CD8-positive, alpha-beta memory T cell (primary cell): ENCODE data around the gene ADK. TPM values are rescaled to one million over a fixed set of nuclear protein-coding genes. Genes with fewer than 3 reads are reported as not detected.

Experiments used
- CTCF ChIA-PET: fragments of 350-600 bp; sonication (Branson Sonifier 250); formaldehyde crosslinking; loops from one replicate; lab custom pipeline; 2021; ENCODE audit warnings: antibody characterized with exemption; lab: Charles Lee
- POLR2A ChIA-PET: fragments of 350-600 bp; sonication (Branson Sonifier 250); formaldehyde crosslinking; loops from one replicate; lab custom pipeline; 2021; ENCODE audit warnings: antibody characterized with exemption; lab: Charles Lee
- DNase-seq, 5 donors: peaks; one replicate each; pipeline versions ENCODE4 v3.0.0 to v3.0.0-alpha.2; 2020 to 2022; ENCODE audit warnings: mixed read lengths in 1 of 5
- H3K27ac ChIP-seq: one replicate; pipeline ENCODE4 v1.7.0; 2013; ENCODE audit warnings: low read depth, mild to moderate bottlenecking, low read length, moderate library complexity
- H3K27me3 ChIP-seq: 2 replicates; pipeline ENCODE4 v1.7.0; 2013; ENCODE audit warnings: low read length, mild to moderate bottlenecking; ENCODE audit not compliant: insufficient read depth, poor library complexity, severe bottlenecking
- H3K36me3 ChIP-seq: 2 replicates; pipeline ENCODE4 v1.7.0; 2013; ENCODE audit warnings: mild to moderate bottlenecking, low read length, moderate library complexity; ENCODE audit not compliant: insufficient read depth
- H3K4me1 ChIP-seq: 2 replicates; pipeline ENCODE4 v1.7.0; 2013; ENCODE audit warnings: mild to moderate bottlenecking, low read length, moderate library complexity; ENCODE audit not compliant: insufficient read depth
- H3K4me3 ChIP-seq: 2 replicates; pipeline ENCODE4 v1.7.0; 2013; ENCODE audit warnings: mild to moderate bottlenecking, low read length
- H3K9me3 ChIP-seq: 2 replicates; pipeline ENCODE4 v1.7.0; 2013; ENCODE audit warnings: mild to moderate bottlenecking, low read length
- H3K27ac Mint-ChIP-seq, 8 donors: one replicate each; pipeline ENCODE4 v1.8.0; 2020 to 2021; ENCODE audit warnings: mixed read lengths in 8 of 8, mild to moderate bottlenecking in 6 of 8, inconsistent platforms in 3 of 8, moderate library complexity in 3 of 8
- H3K27me3 Mint-ChIP-seq, 2 donors: one replicate each; pipeline ENCODE4 v1.8.0; 2020 to 2021; ENCODE audit warnings: mixed read lengths in 2 of 2, mild to moderate bottlenecking in 1 of 2, moderate library complexity in 1 of 2
- H3K36me3 Mint-ChIP-seq, 3 donors: one replicate each; pipeline ENCODE4 v1.8.0; 2020 to 2021; ENCODE audit warnings: mixed read lengths in 3 of 3, inconsistent platforms in 1 of 3, mild to moderate bottlenecking in 1 of 3
- H3K4me1 Mint-ChIP-seq, 3 donors: one replicate each; pipeline ENCODE4 v1.8.0; 2020 to 2021; ENCODE audit warnings: mixed read lengths in 3 of 3, inconsistent platforms in 1 of 3, mild to moderate bottlenecking in 1 of 3
- H3K4me3 Mint-ChIP-seq, 7 donors: one replicate each; pipeline ENCODE4 v1.8.0; 2020 to 2021; ENCODE audit warnings: mixed read lengths in 7 of 7, mild to moderate bottlenecking in 6 of 7, moderate library complexity in 4 of 7, inconsistent platforms in 2 of 7
- H3K9me3 Mint-ChIP-seq, 5 donors: one replicate each; pipeline ENCODE4 v1.8.0; 2020 to 2022; ENCODE audit warnings: mixed read lengths in 5 of 5, mild to moderate bottlenecking in 3 of 5, moderate library complexity in 2 of 5, inconsistent platforms in 1 of 5
- polyA plus RNA-seq: library from polyadenylated mRNA; unstranded; fragments of 300-500 nt; fragmentation: Illumina TruSeq; gene quantifications from one replicate; pipeline ENCODE4 v1.2.3, GENCODE V29; 2021
- total RNA-seq, 2 experiments: library from RNA; stranded (reverse); gene quantifications; one replicate each; pipeline ENCODE4 v1.2.3, GENCODE V29; 2021

ADK gene
- total and polyA plus RNA-seq, 3 experiments from 2014 or later = 54.1 to 65.1 (median 64.4) TPM

GRCh38 chr10:74645692-74646091 is 494.7 kb downstream of the ADK start:
- CTCF ChIA-PET = no interaction called here
- H3K27ac Mint-ChIP-seq = no peak overlapping the region
- Histone ChIP-seq H3K27me3 (no peaks in the 10 kb centered on the region), H3K36me3 (no peaks in the 10 kb centered on the region), H3K27ac (no peak overlapping the region), H3K9me3 (no peaks in the 10 kb centered on the region), H3K4me1 (no peaks in the 10 kb centered on the region), H3K4me3 (no peak overlapping the region)
- H3K9me3 Mint-ChIP-seq = peaks cover 0 to 8% (median 3%) of the 10 kb centered on the region in 5 donors
- POLR2A ChIA-PET = no interaction called here
- no peak overlapping the region for H3K4me3 Mint-ChIP-seq
- DNase-seq = no peak
- H3K36me3 Mint-ChIP-seq = peaks cover 11 to 14% (median 12%) of the 10 kb centered on the region in 3 donors
- no peaks in the 10 kb centered on the region for H3K27me3 Mint-ChIP-seq
- H3K4me1 Mint-ChIP-seq = peaks cover 0 to 5% (median 0%) of the 10 kb centered on the region in 3 donors

DNA sequence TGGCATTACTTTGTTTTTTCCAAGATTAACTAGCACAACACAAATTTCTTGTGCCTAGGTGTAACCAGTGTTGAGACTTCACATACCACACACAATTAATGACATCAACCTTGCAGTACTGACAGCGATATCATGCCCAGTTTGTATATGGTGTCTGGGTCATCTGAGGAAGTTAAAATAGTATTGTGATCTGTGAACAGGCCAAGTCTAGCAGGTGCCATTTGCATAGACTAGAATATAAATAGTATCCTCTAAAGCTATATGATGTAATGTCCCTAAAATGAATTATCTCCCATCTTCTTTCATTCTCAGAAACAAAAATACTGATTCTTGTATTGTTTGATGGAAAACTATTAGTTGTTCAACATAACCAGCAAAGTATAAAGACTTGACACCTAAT is 499.6 kb downstream of the ADK start:
- Histone ChIP-seq H3K9me3 (no peaks in the 10 kb centered on the region), H3K4me1 (no peaks in the 10 kb centered on the region), H3K36me3 (no peaks in the 10 kb centered on the region), H3K27me3 (no peaks in the 10 kb centered on the region), H3K27ac (no peak overlapping the region), H3K4me3 (no peak overlapping the region)
- POLR2A ChIA-PET = no interaction called here
- H3K27ac Mint-ChIP-seq = peak overlapping the region in 1 of 8 donors; percentile 46
- no peak overlapping the region for H3K4me3 Mint-ChIP-seq
- H3K4me1 Mint-ChIP-seq = peaks cover 0 to 4% (median 0%) of the 10 kb centered on the region in 3 donors
- peaks cover 0 to 11% (median 9%) of the 10 kb centered on the region in 3 donors for H3K36me3 Mint-ChIP-seq
- no peaks in the 10 kb centered on the region for H3K27me3 Mint-ChIP-seq
- H3K9me3 Mint-ChIP-seq = no peaks in the 10 kb centered on the region
- no peak for DNase-seq
- CTCF ChIA-PET = no interaction called here

DNA sequence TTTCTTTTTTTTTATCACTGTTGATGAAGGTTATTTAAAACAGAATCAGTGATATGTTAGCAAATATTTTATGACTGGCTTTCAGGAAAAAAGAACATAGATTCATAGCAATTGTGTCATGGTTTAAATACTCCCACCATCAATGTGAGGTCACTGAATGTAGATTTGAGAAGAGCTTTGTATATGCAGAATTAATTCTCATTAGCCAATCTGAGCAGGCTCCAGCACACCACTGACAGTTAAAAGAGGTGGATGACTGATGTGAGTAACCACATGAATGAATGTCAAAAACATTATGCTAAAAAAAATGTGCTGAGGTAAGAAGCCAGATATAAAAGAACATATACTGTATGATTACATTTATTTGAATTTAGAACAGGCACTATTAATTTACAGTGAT is 500.5 kb downstream of the ADK start:
- H3K27ac Mint-ChIP-seq = peak overlapping the region in 1 of 8 donors; percentile 1
- peaks cover 0 to 4% (median 0%) of the 10 kb centered on the region in 3 donors for H3K4me1 Mint-ChIP-seq
- ChIA-PET POLR2A (no interaction called here), CTCF (no interaction called here)
- H3K4me1 ChIP-seq = no peaks in the 10 kb centered on the region
- H3K4me3 Mint-ChIP-seq = no peak overlapping the region
- no peaks in the 10 kb centered on the region for H3K36me3 ChIP-seq
- DNase-seq = peak in 1 of 5 donors; percentile 21
- peaks cover 0 to 10% (median 9%) of the 10 kb centered on the region in 3 donors for H3K36me3 Mint-ChIP-seq
- no peaks in the 10 kb centered on the region for H3K9me3 Mint-ChIP-seq
- no peak overlapping the region for H3K27ac ChIP-seq
- no peaks in the 10 kb centered on the region for H3K9me3 ChIP-seq
- H3K4me3 ChIP-seq = no peak overlapping the region
- no peaks in the 10 kb centered on the region for H3K27me3 Mint-ChIP-seq
- no peaks in the 10 kb centered on the region for H3K27me3 ChIP-seq

DNA sequence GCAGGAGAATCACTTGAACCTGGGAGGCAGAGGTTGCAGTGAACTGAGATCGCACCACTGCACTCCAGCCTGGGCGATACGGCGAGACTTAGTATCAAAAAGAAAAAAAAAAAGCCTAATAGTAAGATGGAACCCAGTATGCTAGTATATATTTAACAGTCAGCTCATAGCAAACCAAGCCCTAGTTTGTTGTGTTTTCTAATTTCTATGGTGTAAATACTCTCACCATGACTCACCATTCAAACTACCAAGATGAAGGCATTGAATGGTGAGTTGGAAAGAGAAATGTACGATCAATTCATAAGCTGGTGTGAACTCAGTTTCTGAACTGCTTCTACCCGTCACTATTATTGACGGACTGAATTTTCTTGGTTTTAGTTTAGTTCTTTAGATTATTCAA is 501.6 kb downstream of the ADK start:
- H3K4me1 ChIP-seq = no peaks in the 10 kb centered on the region
- no peaks in the 10 kb centered on the region for H3K36me3 ChIP-seq
- Mint-ChIP-seq H3K4me3 (peak overlapping the region in 1 of 7 donors; percentile 74), H3K27me3 (no peaks in the 10 kb centered on the region), H3K9me3 (no peaks in the 10 kb centered on the region), H3K4me1 (peaks cover 0 to 4% (median 0%) of the 10 kb centered on the region in 3 donors), H3K27ac (no peak overlapping the region), H3K36me3 (peaks cover 0 to 10% (median 9%) of the 10 kb centered on the region in 3 donors)
- no peak for DNase-seq
- H3K4me3 ChIP-seq = no peak overlapping the region
- H3K27me3 ChIP-seq = no peaks in the 10 kb centered on the region
- ChIA-PET CTCF (no interaction called here), POLR2A (interaction anchor here (0.5 to 0.6 kb wide), 2 partner anchors 18 to 1575 kb away, joined by 3 read pairs; no protein-coding TSS in a partner anchor)
- no peak overlapping the region for H3K27ac ChIP-seq
- H3K9me3 ChIP-seq = no peaks in the 10 kb centered on the region

DNA sequence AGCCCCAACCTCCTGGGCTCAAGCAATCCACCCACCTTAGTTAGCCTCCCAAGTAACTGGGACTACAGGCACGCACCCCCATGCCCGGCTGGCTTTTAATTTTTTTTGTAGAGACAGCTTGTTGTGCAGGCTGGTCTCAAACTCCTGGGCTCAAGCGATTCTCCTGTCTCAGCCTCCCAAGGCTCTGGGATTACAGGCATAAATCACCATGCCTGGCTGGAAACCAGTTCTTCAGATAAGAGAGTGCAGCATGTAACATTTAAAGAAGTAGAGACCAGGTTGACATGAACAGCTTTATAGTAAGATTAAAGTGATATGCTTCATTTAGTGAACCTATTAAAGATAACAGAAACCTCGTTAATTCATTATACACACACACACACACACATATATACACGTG is 507.5 kb downstream of the ADK start:
- Histone ChIP-seq H3K27ac (no peak overlapping the region), H3K4me3 (no peak overlapping the region), H3K9me3 (no peaks in the 10 kb centered on the region), H3K27me3 (no peaks in the 10 kb centered on the region), H3K4me1 (no peaks in the 10 kb centered on the region), H3K36me3 (no peaks in the 10 kb centered on the region)
- Mint-ChIP-seq H3K27me3 (no peaks in the 10 kb centered on the region), H3K4me3 (no peak overlapping the region), H3K9me3 (no peaks in the 10 kb centered on the region), H3K36me3 (peaks cover 9 to 14% (median 12%) of the 10 kb centered on the region in 3 donors), H3K27ac (no peak overlapping the region), H3K4me1 (no peaks in the 10 kb centered on the region)
- ChIA-PET POLR2A (no interaction called here), CTCF (no interaction called here)
- DNase-seq = no peak

DNA sequence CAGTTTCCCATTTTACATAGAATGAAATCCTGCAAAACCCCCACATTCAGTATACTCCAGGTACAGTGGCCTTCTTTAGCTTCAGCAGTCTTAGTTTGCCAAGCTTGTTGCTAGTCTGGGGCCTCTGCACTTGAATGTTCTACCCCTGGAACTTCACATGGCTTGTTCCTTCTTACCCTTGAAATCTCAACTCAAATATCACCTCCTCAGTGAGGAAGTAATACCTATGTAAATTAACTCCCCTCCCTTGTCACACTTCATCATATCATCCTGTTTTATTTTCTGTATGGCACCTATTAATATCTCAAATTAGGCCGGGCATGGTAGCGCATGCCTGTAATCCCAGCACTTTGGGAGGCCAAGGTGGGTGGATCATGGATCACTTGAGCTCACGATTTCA is 511.6 kb downstream of the ADK start:
- Histone ChIP-seq H3K9me3 (no peaks in the 10 kb centered on the region), H3K27me3 (no peaks in the 10 kb centered on the region), H3K4me3 (no peak overlapping the region), H3K27ac (no peak overlapping the region), H3K36me3 (no peaks in the 10 kb centered on the region), H3K4me1 (no peaks in the 10 kb centered on the region)
- POLR2A ChIA-PET = no interaction called here
- no peaks in the 10 kb centered on the region for H3K9me3 Mint-ChIP-seq
- no peaks in the 10 kb centered on the region for H3K4me1 Mint-ChIP-seq
- H3K27ac Mint-ChIP-seq = no peak overlapping the region
- H3K4me3 Mint-ChIP-seq = no peak overlapping the region
- H3K27me3 Mint-ChIP-seq = no peaks in the 10 kb centered on the region
- DNase-seq = no peak
- peaks cover 9 to 10% (median 10%) of the 10 kb centered on the region in 3 donors for H3K36me3 Mint-ChIP-seq
- CTCF ChIA-PET = interaction anchor here (0.8 kb wide), 1 partner anchor 32 kb away, joined by 3 read pairs; no protein-coding TSS in a partner anchor

DNA sequence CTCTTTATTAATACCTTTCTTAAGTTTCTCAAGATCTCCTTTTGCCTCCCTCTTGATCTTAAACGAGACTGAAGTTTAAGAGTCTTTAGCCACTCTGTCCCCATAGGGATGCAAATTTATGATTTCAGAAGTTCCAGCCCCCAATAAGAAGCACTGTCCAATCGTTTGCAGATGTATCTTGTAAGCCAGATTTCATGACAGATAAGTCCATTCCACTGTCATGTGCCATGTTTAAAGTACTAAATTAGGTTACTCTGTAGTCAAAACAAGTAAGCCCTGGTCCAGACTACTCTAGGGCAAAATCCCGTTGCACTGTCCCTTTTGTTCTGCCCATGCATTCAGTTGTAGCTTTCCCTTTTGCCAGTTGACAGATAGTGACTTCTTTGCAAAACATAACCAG is 518.2 kb downstream of the ADK start:
- H3K27me3 ChIP-seq = no peaks in the 10 kb centered on the region
- H3K4me1 ChIP-seq = no peaks in the 10 kb centered on the region
- no peak overlapping the region for H3K4me3 ChIP-seq
- no peaks in the 10 kb centered on the region for H3K9me3 ChIP-seq
- Mint-ChIP-seq H3K36me3 (peaks cover 20 to 39% (median 26%) of the 10 kb centered on the region in 3 donors), H3K27me3 (no peaks in the 10 kb centered on the region), H3K4me1 (no peaks in the 10 kb centered on the region), H3K4me3 (no peak overlapping the region), H3K27ac (no peak overlapping the region), H3K9me3 (peaks cover 0 to 3% (median 0%) of the 10 kb centered on the region in 5 donors)
- ChIA-PET POLR2A (no interaction called here), CTCF (no interaction called here)
- H3K27ac ChIP-seq = no peak overlapping the region
- no peak for DNase-seq
- H3K36me3 ChIP-seq = peaks cover 12% of the 10 kb centered on the region

GRCh38 chr10:74671716-74672115 is 520.7 kb downstream of the ADK start:
- Mint-ChIP-seq H3K9me3 (peaks cover 0 to 3% (median 0%) of the 10 kb centered on the region in 5 donors), H3K4me1 (no peaks in the 10 kb centered on the region), H3K27me3 (no peaks in the 10 kb centered on the region), H3K36me3 (peaks cover 21 to 54% (median 29%) of the 10 kb centered on the region in 3 donors), H3K27ac (no peak overlapping the region), H3K4me3 (no peak overlapping the region)
- Histone ChIP-seq H3K4me1 (no peaks in the 10 kb centered on the region), H3K36me3 (peaks cover 12% of the 10 kb centered on the region), H3K27me3 (no peaks in the 10 kb centered on the region), H3K4me3 (no peak overlapping the region), H3K9me3 (no peaks in the 10 kb centered on the region), H3K27ac (no peak overlapping the region)
- ChIA-PET CTCF (no interaction called here), POLR2A (no interaction called here)
- no peak for DNase-seq
